CD4-positive, alpha-beta T cell (primary cell): ENCODE measurements around the gene CTRB1. TPM values are rescaled to one million over a fixed set of nuclear protein-coding genes. Genes with fewer than 3 reads are reported as not detected.

Experiments
- ATAC-seq: fragments of 200-7000 bp; cut with Tn5 transposase; one replicate; pipeline ENCODE4 v1.10.0; 2022; ENCODE audit warnings: mild to moderate bottlenecking; ENCODE audit not compliant: poor library complexity
- CTCF ChIA-PET: fragments of 350-600 bp; sonication (Branson Sonifier 250); formaldehyde crosslinking; loops from one replicate; lab custom pipeline; 2021; ENCODE audit warnings: antibody characterized with exemption, inconsistent platforms; lab: Charles Lee
- POLR2A ChIA-PET: fragments of 350-600 bp; sonication (Branson Sonifier 250); formaldehyde crosslinking; loops from one replicate; lab custom pipeline; 2021; ENCODE audit warnings: antibody characterized with exemption, inconsistent platforms; lab: Charles Lee
- DNase-seq, 14 experiments: peaks; one replicate each; pipeline ENCODE4 v3.0.0-alpha.2; 2013 to 2020; ENCODE audit warnings: mixed read lengths in 2 of 14
- H3K27ac ChIP-seq, 2 donors: one replicate each; pipeline versions ENCODE4 v1.5.1 to v1.7.0; 2013; ENCODE audit warnings: low read length in 2 of 2, low read depth in 1 of 2, mild to moderate bottlenecking in 1 of 2
- H3K27me3 ChIP-seq, 2 experiments: 1 replicate in 1 of 2; 2 replicates in 1 of 2; pipeline versions ENCODE4 v1.6.1 to v1.7.0; 2013; ENCODE audit warnings: low read length in 2 of 2, control low read depth in 1 of 2, mild to moderate bottlenecking in 1 of 2, moderate library complexity in 1 of 2; ENCODE audit not compliant: insufficient read depth in 2 of 2, control insufficient read depth in 1 of 2
- H3K36me3 ChIP-seq: one replicate; pipeline ENCODE4 v1.6.1; 2013; ENCODE audit warnings: low read length, control low read depth; ENCODE audit not compliant: insufficient read depth
- H3K4me1 ChIP-seq: one replicate; pipeline ENCODE4 v1.6.1; 2013; ENCODE audit warnings: low read length, control low read depth; ENCODE audit not compliant: insufficient read depth
- H3K4me3 ChIP-seq: one replicate; pipeline ENCODE4 v1.5.1; 2013; ENCODE audit warnings: mild to moderate bottlenecking, low read length, moderate library complexity
- H3K9me3 ChIP-seq, 2 experiments: 1 replicate in 1 of 2; 2 replicates in 1 of 2; pipeline versions ENCODE4 v1.6.1 to v1.7.0; 2013; ENCODE audit warnings: low read length in 2 of 2, mild to moderate bottlenecking in 2 of 2, control low read depth in 1 of 2, moderate library complexity in 1 of 2; ENCODE audit not compliant: control insufficient read depth in 1 of 2, insufficient read depth in 1 of 2
- H3K27ac Mint-ChIP-seq: one replicate; pipeline ENCODE4 v1.8.0; 2020; ENCODE audit warnings: mixed read lengths
- H3K27me3 Mint-ChIP-seq: one replicate; pipeline ENCODE4 v1.8.0; 2021; ENCODE audit warnings: mixed read lengths
- H3K36me3 Mint-ChIP-seq: one replicate; pipeline ENCODE4 v1.8.0; 2021; ENCODE audit warnings: low read depth, mixed read lengths
- H3K4me1 Mint-ChIP-seq: one replicate; pipeline ENCODE4 v1.8.0; 2021; ENCODE audit warnings: low read depth, mixed read lengths
- H3K4me3 Mint-ChIP-seq: one replicate; pipeline ENCODE4 v1.8.0; 2020; ENCODE audit warnings: mild to moderate bottlenecking, mixed read lengths
- H3K9me3 Mint-ChIP-seq: one replicate; pipeline ENCODE4 v1.8.0; 2020; ENCODE audit warnings: mixed read lengths
- CTCF ChIP-seq: fragments of 200-600 bp; IDR thresholded peaks from one replicate; pipeline ENCODE4 v1.8.0; 2022; ENCODE audit warnings: antibody characterized with exemption, mild to moderate bottlenecking
- intact Hi-C, 2 experiments: fragments of 100-400 bp; cut with DNase I in 1 of 2; cut with micrococcal nuclease in 1 of 2; formaldehyde crosslinking; loops; one replicate each; pipeline versions ENCODE4 v1.15.1 to v1.9.0; 2023 to 2025; cut with DNase I, micrococcal nuclease
- total RNA-seq, 174 experiments: library from RNA in 2 of 174; stranded (reverse) in 2 of 174; gene quantifications; one replicate each; pipeline ENCODE4 v1.2.3 and lab custom pipeline; 2021 to 2026

The CTRB1 gene
- total RNA-seq, 2 experiments from 2014 or later, result not detected

- no peak overlapping the region for H3K27ac Mint-ChIP-seq
- no peak overlapping the region for H3K4me3 ChIP-seq
Measured at GRCh38 chr16:75175074-75175473, 43.7 kb upstream of the CTRB1 start.

GRCh38 chr16:75176926-75177325 is 41.9 kb upstream of the CTRB1 start:
- Histone ChIP-seq H3K9me3 (peaks cover 37 to 50% of the 10 kb centered on the region in 2 experiments), H3K36me3 (no peaks in the 10 kb centered on the region), H3K4me1 (no peaks in the 10 kb centered on the region), H3K27ac (no peak overlapping the region), H3K4me3 (no peak overlapping the region), H3K27me3 (no peaks in the 10 kb centered on the region)
- Mint-ChIP-seq H3K9me3 (peaks cover 19% of the 10 kb centered on the region), H3K4me3 (no peak overlapping the region), H3K27me3 (no peaks in the 10 kb centered on the region), H3K4me1 (no peaks in the 10 kb centered on the region), H3K36me3 (peaks cover 30% of the 10 kb centered on the region), H3K27ac (no peak overlapping the region)
- DNase-seq (no peak), ATAC-seq (no peak)
- CTCF ChIA-PET, result no interaction called here
- no peak for TF ChIP-seq CTCF
- intact Hi-C loops, result no loop called here
- POLR2A ChIA-PET, result no interaction called here

More at GRCh38 chr16:75175074-75175473, 43.7 kb upstream of the CTRB1 start:
- ChIA-PET POLR2A (no interaction called here), CTCF (no interaction called here)
- Histone ChIP-seq H3K4me1 (no peaks in the 10 kb centered on the region), H3K36me3 (peaks cover 9% of the 10 kb centered on the region), H3K27me3 (no peaks in the 10 kb centered on the region), H3K9me3 (peaks cover 37 to 68% of the 10 kb centered on the region in 2 experiments), H3K27ac (no peak overlapping the region)
- Mint-ChIP-seq H3K4me1 (no peaks in the 10 kb centered on the region), H3K9me3 (peaks cover 20% of the 10 kb centered on the region), H3K27me3 (no peaks in the 10 kb centered on the region), H3K4me3 (no peak overlapping the region), H3K36me3 (peaks cover 49% of the 10 kb centered on the region)
- no peak for DNase-seq
- intact Hi-C loops, result no loop called here
- no peak for ATAC-seq
- no peak for TF ChIP-seq CTCF

GRCh38 chr16:75179208-75179607 is 39.6 kb upstream of the CTRB1 start:
- Histone ChIP-seq H3K9me3 (peaks cover 32 to 33% of the 10 kb centered on the region in 2 experiments), H3K36me3 (no peaks in the 10 kb centered on the region), H3K4me1 (no peaks in the 10 kb centered on the region), H3K4me3 (no peak overlapping the region), H3K27me3 (no peaks in the 10 kb centered on the region), H3K27ac (no peak overlapping the region)
- peaks cover 7% of the 10 kb centered on the region for H3K36me3 Mint-ChIP-seq
- H3K27ac Mint-ChIP-seq, result no peak overlapping the region
- no peaks in the 10 kb centered on the region for H3K4me1 Mint-ChIP-seq
- DNase-seq (no peak), ATAC-seq (no peak)
- TF ChIP-seq CTCF, result no peak
- CTCF ChIA-PET, result interaction anchor here (0.7 kb wide), 1 partner anchor 9 kb away, joined by 3 read pairs; no protein-coding TSS in a partner anchor
- intact Hi-C loops, result no loop called here
- H3K4me3 Mint-ChIP-seq, result no peak overlapping the region
- H3K27me3 Mint-ChIP-seq, result no peaks in the 10 kb centered on the region
- H3K9me3 Mint-ChIP-seq, result peaks cover 9% of the 10 kb centered on the region
- POLR2A ChIA-PET, result no interaction called here
